DMS114 treated with DMSO at 0.1 percent for 48 hours (cell line): ENCODE data around the gene RBM10.

Experiments
- DNase-seq: peaks from one replicate; lab custom pipeline; 2025; ENCODE audit not compliant: unreplicated experiment; lab: John Stamatoyannopoulos, UW

The RBM10 gene

GRCh38 chrX:47146936-47147859 is 2.2 kb downstream of the RBM10 start:
- DNase-seq: no peak

GRCh38 chrX:47148946-47149345 is 3.9 kb downstream of the RBM10 start:
- DNase-seq: no peak

- no peak for DNase-seq
These were observed 6.4 kb downstream of the RBM10 start for GRCh38 chrX:47151435-47151834.

GRCh38 chrX:47156611-47157520 is 11.8 kb downstream of the RBM10 start:
- DNase-seq: no peak

GRCh38 chrX:47158131-47158530 is 13.1 kb downstream of the RBM10 start:
- DNase-seq: no peak

GRCh38 chrX:47158781-47159180 is 13.8 kb downstream of the RBM10 start:
- DNase-seq: no peak

GRCh38 chrX:47160781-47161180 is 15.8 kb downstream of the RBM10 start:
- no peak for DNase-seq

GRCh38 chrX:47162927-47163583 is 18.0 kb downstream of the RBM10 start:
- DNase-seq: no peak

GRCh38 chrX:47164420-47164819 is 19.4 kb downstream of the RBM10 start:
- DNase-seq: no peak

- no peak for DNase-seq
These were observed 21.1 kb downstream of the RBM10 start for GRCh38 chrX:47166126-47166525.

- DNase-seq: no peak
These were observed 23.6 kb downstream of the RBM10 start for GRCh38 chrX:47168495-47169073.

GRCh38 chrX:47169273-47169672 is 24.3 kb downstream of the RBM10 start:
- DNase-seq: no peak

- DNase-seq: no peak
These were observed 24.9 kb downstream of the RBM10 start for GRCh38 chrX:47169726-47170515.

GRCh38 chrX:47170861-47171692 is 26.1 kb downstream of the RBM10 start:
- DNase-seq: no peak

GRCh38 chrX:47171996-47172395 is 27.0 kb downstream of the RBM10 start:
- no peak for DNase-seq

- DNase-seq: no peak
These were observed 27.5 kb downstream of the RBM10 start for GRCh38 chrX:47172549-47172948.

- no peak for DNase-seq
These were observed 28.2 kb downstream of the RBM10 start for GRCh38 chrX:47172971-47173792.

GRCh38 chrX:47174376-47174775 is 29.4 kb downstream of the RBM10 start:
- DNase-seq: no peak
